ENCODE results near the gene PRRX1.

Gene PRRX1

GRCh38 chr1:170664828-170665612 lies 1.1 kb downstream of the PRRX1 start:
- DNase-seq (ENCODE audit: low read depth, low spot score): no peak

DNA sequence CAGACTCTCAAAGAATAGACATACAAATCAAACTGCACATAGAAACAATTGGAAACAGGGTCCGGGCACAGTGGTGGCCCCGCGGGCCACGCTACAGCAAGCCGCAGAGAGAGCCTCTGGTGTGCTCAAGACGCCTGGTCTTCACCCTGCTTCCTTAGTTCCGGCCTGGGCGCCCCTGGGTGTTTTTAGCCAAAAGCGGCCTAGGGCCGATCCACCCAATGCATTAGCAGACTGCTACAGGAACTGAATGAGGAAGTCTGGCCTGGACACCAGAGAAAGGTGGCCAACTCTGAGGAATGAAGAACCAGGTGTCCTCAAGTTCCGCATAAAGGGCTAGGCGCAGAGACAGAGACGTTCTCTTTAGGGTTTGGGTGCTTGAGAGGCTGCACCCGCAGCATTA lies 1.7 kb downstream of the PRRX1 start:
- DNase-seq (ENCODE audit: low read depth, low spot score): no peak

DNA sequence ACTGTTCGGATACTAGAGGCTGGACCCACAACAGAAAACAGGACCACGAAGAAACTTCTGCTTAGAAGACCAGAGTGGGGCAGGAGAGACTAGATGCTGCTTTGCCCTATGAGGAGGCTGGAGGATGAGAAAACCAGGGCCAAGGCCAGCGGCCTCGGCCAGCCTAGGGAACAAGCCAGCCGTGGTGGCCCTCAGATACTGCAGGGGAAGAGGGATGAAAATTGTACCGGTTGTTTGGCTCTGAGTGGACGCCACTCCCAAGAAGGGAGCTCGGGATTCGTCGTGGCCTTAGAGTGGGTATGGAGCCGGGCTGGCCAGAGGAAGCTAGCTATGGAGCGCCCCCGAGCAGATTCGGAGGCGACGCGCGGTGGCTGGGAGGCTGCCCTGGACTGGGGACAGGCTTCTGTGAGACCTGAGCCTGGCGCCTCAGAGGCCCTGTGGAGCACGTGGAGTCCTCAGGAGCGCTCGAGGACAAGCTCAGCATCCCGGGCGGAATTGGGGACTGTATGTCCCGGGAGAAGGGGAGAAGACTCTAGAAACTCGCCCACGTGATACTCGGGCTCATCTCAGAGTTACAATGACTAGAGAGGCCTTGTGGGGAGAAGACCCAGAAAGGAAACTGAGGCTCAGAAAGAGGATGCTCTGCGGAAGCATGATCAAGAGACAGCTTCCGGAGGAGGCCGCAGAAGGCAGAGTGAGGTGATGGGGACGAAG lies 2.8 kb downstream of the PRRX1 start:
- no peak for DNase-seq (ENCODE audit: low read depth, low spot score)

- no peak for DNase-seq (ENCODE audit: low read depth, low spot score)
Observed at GRCh38 chr1:170668209-170669106, 4.5 kb downstream of the PRRX1 start.

GRCh38 chr1:170669107-170669445 lies 5.1 kb downstream of the PRRX1 start:
- no peak for DNase-seq (ENCODE audit: low read depth, low spot score)

- DNase-seq (ENCODE audit: low read depth, low spot score): no peak
Observed at GRCh38 chr1:170669586-170670530, 5.9 kb downstream of the PRRX1 start.

DNA sequence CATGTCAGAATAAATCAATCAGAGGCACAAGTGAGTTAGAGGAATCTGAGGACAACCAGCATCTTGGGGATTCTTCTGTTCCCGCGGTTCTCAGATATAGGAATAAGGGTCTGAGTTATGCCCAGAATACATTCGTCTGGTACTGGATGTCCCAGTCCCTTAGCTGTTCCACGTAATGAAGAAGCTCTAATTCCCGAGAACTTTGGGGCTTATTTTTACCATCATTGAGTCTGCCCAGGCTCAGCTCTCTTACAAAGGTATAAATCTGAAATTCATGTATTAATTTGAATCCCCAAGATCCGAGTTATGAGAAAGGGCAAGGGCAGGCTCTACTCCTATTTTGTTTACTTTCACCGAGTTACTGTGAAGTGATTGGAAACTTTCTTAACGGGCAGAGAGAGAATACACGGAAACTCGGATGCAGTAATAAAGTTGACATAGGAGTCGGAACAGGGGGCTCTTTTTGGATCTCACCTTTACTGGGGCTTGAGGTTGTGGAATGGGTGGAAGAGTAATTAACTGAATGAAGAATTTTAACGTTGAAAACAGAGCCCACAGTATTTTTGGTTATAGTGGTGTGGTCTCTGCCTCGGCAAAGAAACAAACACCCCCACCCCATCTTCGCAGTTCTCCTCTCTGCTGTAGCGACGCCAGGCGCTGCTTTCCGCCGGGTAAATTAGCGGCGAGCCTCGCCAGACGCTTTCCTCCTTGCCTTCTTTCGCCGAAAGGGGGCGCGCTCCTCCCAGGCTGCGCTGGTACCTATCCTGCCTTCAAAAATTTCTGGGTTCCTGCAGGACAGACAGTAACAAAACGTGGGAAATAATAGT lies 7.1 kb downstream of the PRRX1 start:
- no peak for DNase-seq (ENCODE audit: low read depth, low spot score)

DNA sequence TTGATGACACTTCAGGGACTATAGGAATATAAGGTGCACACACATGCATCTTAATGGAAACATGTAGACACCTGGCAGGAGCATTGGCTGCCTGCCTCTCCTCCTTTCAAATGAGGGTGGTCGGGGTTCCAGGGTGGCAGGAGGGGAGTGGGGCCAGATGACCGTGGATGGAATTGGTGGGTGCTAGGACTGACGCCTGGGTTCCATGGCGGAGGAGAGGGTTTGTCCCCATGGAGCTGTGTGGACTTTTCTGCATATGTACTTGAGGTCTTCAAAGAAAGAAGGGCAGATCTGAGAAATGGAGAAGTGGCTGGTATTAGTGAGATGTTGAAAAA lies 7.7 kb downstream of the PRRX1 start:
- no peak for DNase-seq (ENCODE audit: low read depth, low spot score)

DNA sequence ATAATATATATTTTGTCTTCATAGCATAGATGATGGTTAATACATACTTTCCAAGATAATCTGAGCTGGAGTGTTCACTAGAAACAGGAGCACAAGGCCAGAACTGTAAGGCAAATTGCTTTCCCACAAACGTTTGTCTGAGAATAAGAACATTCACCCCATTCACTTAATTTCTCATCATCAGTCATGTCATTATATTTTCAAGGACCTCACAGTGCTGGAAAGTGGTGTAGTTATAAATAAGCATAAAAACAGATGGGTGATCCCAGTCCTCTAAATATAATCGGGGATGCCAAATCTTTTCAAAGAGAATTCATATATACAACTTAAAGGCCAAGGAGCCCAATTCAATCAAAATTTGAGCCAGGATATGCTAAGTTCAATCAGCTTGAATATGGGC lies 8.4 kb downstream of the PRRX1 start:
- no peak for DNase-seq (ENCODE audit: low read depth, low spot score)

GRCh38 chr1:170674239-170674638 lies 10.3 kb downstream of the PRRX1 start:
- DNase-seq (ENCODE audit: low read depth, low spot score): no peak

DNA sequence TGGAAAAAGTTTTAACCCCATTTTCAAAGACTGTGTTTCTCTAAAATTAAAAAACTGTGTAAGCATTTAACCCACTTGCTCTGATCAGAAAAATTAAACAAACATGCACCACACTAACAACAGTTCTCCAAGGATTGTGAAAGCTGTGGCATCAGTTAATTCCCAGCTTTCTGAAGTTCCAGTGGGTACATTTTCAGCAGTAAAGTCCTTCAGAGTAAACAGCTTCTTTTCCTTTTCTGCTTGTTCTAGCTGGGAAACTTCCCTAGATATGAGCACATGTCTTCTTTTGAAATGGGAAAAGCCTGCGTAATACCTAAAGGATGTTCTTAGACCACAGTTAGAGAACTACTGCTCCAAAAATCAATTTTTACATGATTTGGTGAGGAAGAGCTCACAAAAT lies 11.1 kb downstream of the PRRX1 start:
- DNase-seq (ENCODE audit: low read depth, low spot score): no peak

DNA sequence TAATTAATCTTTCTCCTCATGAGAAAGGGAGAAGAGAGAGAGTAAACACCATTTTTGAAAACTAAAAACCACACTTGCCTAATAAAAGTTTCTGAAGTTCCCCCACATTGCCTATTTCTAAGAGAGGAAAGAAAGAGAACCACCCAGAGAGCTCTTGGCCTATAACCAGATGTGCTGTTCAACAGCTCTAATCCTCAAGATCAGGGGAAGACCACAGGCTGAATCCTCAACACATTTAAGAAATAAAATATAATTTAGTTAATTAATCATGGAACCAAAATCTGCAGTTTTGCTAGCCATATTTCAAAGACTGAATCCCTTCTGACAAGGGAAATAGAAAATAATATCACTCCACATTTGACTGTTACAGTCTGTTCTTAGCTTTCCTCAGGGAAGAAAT lies 11.9 kb downstream of the PRRX1 start:
- no peak for DNase-seq (ENCODE audit: low read depth, low spot score)

- DNase-seq (ENCODE audit: low read depth, low spot score): no peak
Observed at GRCh38 chr1:170676628-170677027, 12.7 kb downstream of the PRRX1 start.

DNA sequence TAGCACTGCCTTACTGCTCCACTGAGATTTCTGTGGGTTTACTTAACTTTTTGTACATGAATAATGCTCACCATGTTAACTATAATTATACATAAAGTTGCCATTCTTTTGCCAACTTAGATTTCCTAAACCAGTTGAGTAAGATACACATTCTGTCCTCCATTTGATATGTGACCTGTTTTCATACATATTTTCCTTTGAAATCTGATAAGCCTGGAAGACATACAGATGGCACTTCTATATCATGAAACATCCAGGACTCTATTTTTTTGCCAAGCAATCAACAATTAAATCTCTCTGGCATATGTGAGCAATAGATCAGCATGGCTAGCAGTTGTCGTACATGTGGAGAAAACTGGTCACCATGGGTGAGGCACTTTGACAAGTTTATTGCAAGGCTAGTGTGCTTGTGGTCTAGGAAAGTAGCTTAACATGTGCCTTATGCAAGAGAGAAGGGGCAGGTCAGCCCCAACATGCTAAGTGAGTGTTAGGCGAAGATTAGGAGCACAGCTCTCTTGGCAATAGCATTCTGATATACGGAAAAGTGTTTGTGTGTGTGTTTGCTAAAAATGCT lies 14.2 kb downstream of the PRRX1 start:
- DNase-seq (ENCODE audit: low read depth, low spot score): no peak

- DNase-seq (ENCODE audit: low read depth, low spot score): no peak
Observed at GRCh38 chr1:170680428-170680827, 16.5 kb downstream of the PRRX1 start.

GRCh38 chr1:170682169-170682568 lies 18.2 kb downstream of the PRRX1 start:
- DNase-seq (ENCODE audit: low read depth, low spot score): no peak

DNA sequence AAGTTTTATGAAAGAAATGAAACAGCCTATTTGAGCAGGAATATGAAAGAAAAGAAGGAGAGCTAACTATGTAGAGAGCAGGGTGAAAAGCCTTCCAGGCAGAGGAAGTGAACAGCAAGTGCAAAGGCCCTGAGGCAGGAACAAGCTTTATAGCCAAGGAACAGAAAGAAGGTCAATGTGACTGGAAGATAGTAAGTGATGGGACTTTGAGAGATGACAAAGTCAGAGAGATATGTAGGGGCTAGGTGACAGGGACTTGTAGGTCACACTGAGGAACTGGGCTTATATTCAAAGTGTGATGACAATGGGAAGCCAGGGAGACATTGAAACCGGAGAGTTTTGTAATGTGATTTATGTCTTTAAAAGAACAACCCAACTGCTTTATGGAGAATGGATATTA lies 18.9 kb downstream of the PRRX1 start:
- no peak for DNase-seq (ENCODE audit: low read depth, low spot score)

- DNase-seq (ENCODE audit: low read depth, low spot score): no peak
Observed at GRCh38 chr1:170685166-170685565, 21.2 kb downstream of the PRRX1 start.

- no peak for DNase-seq (ENCODE audit: low read depth, low spot score)
Observed at GRCh38 chr1:170686291-170686690, 22.4 kb downstream of the PRRX1 start.

GRCh38 chr1:170687621-170688020 lies 23.7 kb downstream of the PRRX1 start:
- no peak for DNase-seq (ENCODE audit: low read depth, low spot score)
